GM23248 (cell line): ENCODE results near the gene UQCRHL. TPM values are rescaled to one million over a fixed set of nuclear protein-coding genes. Genes with fewer than 3 reads are reported as not detected.
A peak's percentile ranks its signal among the peaks of the same experiment; 100 is the strongest.

ENCODE experiments used
- DNase-seq: peaks from one replicate; pipeline ENCODE4 v3.0.0-alpha.2; 2015
- H2AFZ ChIP-seq: fragments of 200-600 bp; sonication (generic); 2 replicates; pipeline ENCODE4 v1.6.1; 2016; ENCODE audit warnings: antibody characterized with exemption
- H3F3A ChIP-seq: fragments of 200-600 bp; sonication (generic); 2 replicates; pipeline ENCODE4 v1.6.1; 2016; ENCODE audit warnings: mild to moderate bottlenecking, antibody characterized with exemption, mixed run types; ENCODE audit not compliant: insufficient read depth
- H3K27ac ChIP-seq: fragments of 200-600 bp; sonication (generic); 2 replicates; pipeline ENCODE4 v1.5.1; 2016; ENCODE audit warnings: mild to moderate bottlenecking
- H3K27me3 ChIP-seq: fragments of 200-600 bp; sonication (generic); replicated peaks from 2 replicates; pipeline ENCODE4 v1.6.1; 2016; ENCODE audit warnings: mild to moderate bottlenecking; ENCODE audit not compliant: insufficient read depth
- H3K36me3 ChIP-seq: fragments of 200-600 bp; sonication (generic); 2 replicates; pipeline ENCODE4 v1.6.1; 2016; ENCODE audit warnings: low read depth, mild to moderate bottlenecking
- H3K4me1 ChIP-seq: fragments of 200-600 bp; sonication (generic); 2 replicates; pipeline ENCODE4 v1.6.1; 2016; ENCODE audit warnings: mild to moderate bottlenecking; ENCODE audit not compliant: insufficient read depth
- H3K4me2 ChIP-seq: fragments of 200-600 bp; sonication (generic); one replicate; pipeline ENCODE4 v1.6.1; 2016; ENCODE audit warnings: mild to moderate bottlenecking; ENCODE audit not compliant: unreplicated experiment
- H3K4me3 ChIP-seq: fragments of 200-600 bp; sonication (generic); 2 replicates; pipeline ENCODE4 v1.5.1; 2016; ENCODE audit warnings: mild to moderate bottlenecking
- H3K79me2 ChIP-seq: fragments of 200-600 bp; sonication (generic); 2 replicates; pipeline ENCODE4 v1.6.1; 2016; ENCODE audit warnings: mild to moderate bottlenecking; ENCODE audit not compliant: insufficient read depth
- H3K9ac ChIP-seq: fragments of 200-600 bp; sonication (generic); 2 replicates; pipeline ENCODE4 v1.6.1; 2016; ENCODE audit warnings: mild to moderate bottlenecking
- H3K9me2 ChIP-seq: fragments of 200-600 bp; sonication (generic); 2 replicates; pipeline ENCODE4 v1.6.1; 2016; ENCODE audit warnings: mixed run types, mild to moderate bottlenecking, moderate library complexity; ENCODE audit not compliant: insufficient read depth
- H3K9me3 ChIP-seq: fragments of 200-600 bp; sonication (generic); one replicate; pipeline ENCODE4 v1.6.1; 2017; ENCODE audit warnings: low read depth
- H4K20me1 ChIP-seq: fragments of 200-600 bp; sonication (generic); 2 replicates; pipeline ENCODE4 v1.6.0; 2016; ENCODE audit not compliant: insufficient read depth
- EZH2 ChIP-seq: fragments of 200-600 bp; sonication (generic); IDR thresholded peaks from 2 replicates; pipeline ENCODE4 v1.6.1; 2018; ENCODE audit warnings: antibody characterized with exemption, mild to moderate bottlenecking; ENCODE audit not compliant: insufficient read depth, poor library complexity, severe bottlenecking
- EZH2phosphoT487 ChIP-seq: fragments of 200-600 bp; sonication (generic); IDR thresholded peaks from 2 replicates; pipeline ENCODE4 v1.6.1; 2018; ENCODE audit warnings: antibody characterized with exemption, moderate library complexity, mild to moderate bottlenecking, low read depth; ENCODE audit not compliant: insufficient read depth
- WGBS, 2 experiments: methylation state at CpG; one replicate each; pipeline ENCODE4 v1.1.6; 2015 to 2017; ENCODE audit warnings: low lambda C conversion rate in 2 of 2, low coverage in 1 of 2; ENCODE audit errors: missing lambda C conversion rate in 2 of 2; 5-methylcytosine and 5-hydroxymethylcytosine counted together
- in situ Hi-C: fragments of 300-500 bp; cut with MboI; formaldehyde crosslinking; loops from 2 replicates; pipeline ENCODE4 v1.15.0; 2020
- polyA plus RNA-seq: library from polyadenylated mRNA; unstranded; fragments of >200 nt; fragmentation: Nextera tagmentation; extraction: Ambion mirVana; gene quantifications from 2 replicates; pipeline ENCODE4 v1.2.1, GENCODE V29; 2016
- total RNA-seq: library from RNA; depleted of rRNA; stranded (reverse); fragments of >200 nt; shearing (Covaris generic); gene quantifications from 2 replicates; pipeline ENCODE4 v1.2.3, GENCODE V29; 2014

Gene UQCRHL
- total and polyA plus RNA-seq, 2 experiments from 2014 or later, result 0.32 to 0.60 TPM

- no peaks in the 10 kb centered on the region for H3K9me3 ChIP-seq
- H3K79me2 ChIP-seq, result no peaks in the 10 kb centered on the region
- H3F3A ChIP-seq, result peaks cover 32% of the 10 kb centered on the region
- no peak overlapping the region for H3K27ac ChIP-seq
- no peak overlapping the region for H3K9ac ChIP-seq
- no peaks in the 10 kb centered on the region for H4K20me1 ChIP-seq
- H3K27me3 ChIP-seq, result no peaks in the 10 kb centered on the region
- TF ChIP-seq EZH2phosphoT487 (no peak), EZH2 (no peak)
- peak; percentile 55 for DNase-seq
- peaks cover 54% of the 10 kb centered on the region for H3K4me1 ChIP-seq
- 85 to 87% methylated on average over 17 of the region's 17 CpGs for WGBS, 2 experiments
- no peaks in the 10 kb centered on the region for H3K9me2 ChIP-seq
- H3K4me3 ChIP-seq, result no peak overlapping the region
- no peak overlapping the region for H3K4me2 ChIP-seq
- no peak overlapping the region for H2AFZ ChIP-seq
- in situ Hi-C loops, result no loop called here
- H3K36me3 ChIP-seq, result no peaks in the 10 kb centered on the region
Measured at GRCh38 chr1:15802234-15802965, 5.0 kb downstream of the UQCRHL start.

- H3K4me3 ChIP-seq, result peak overlapping the region; percentile 22; the same call in 1 of the 2 replicates
- no peaks in the 10 kb centered on the region for H3K36me3 ChIP-seq
- no peaks in the 10 kb centered on the region for H3K9me2 ChIP-seq
- 16 to 20% methylated on average over 22 of the region's 22 CpGs for WGBS, 2 experiments
- H3K9me3 ChIP-seq, result no peaks in the 10 kb centered on the region
- TF ChIP-seq EZH2 (no peak), EZH2phosphoT487 (no peak)
- peak overlapping the region; percentile 67 for H3K9ac ChIP-seq
- no peaks in the 10 kb centered on the region for H3K27me3 ChIP-seq
- H3F3A ChIP-seq, result peaks cover 48% of the 10 kb centered on the region
- in situ Hi-C loops, result no loop called here
- H3K27ac ChIP-seq, result peak overlapping the region; percentile 91
- H3K79me2 ChIP-seq, result no peaks in the 10 kb centered on the region
- peak; percentile 72 for DNase-seq
- H4K20me1 ChIP-seq, result no peaks in the 10 kb centered on the region
- peak overlapping the region; percentile 62 for H3K4me2 ChIP-seq
- H2AFZ ChIP-seq, result no peak overlapping the region
- peaks cover 75% of the 10 kb centered on the region for H3K4me1 ChIP-seq
Measured at GRCh38 chr1:15799928-15800835, 7.3 kb downstream of the UQCRHL start.

GRCh38 chr1:15799004-15799867 is 8.2 kb downstream of the UQCRHL start:
- in situ Hi-C loops, result no loop called here
- H3K36me3 ChIP-seq, result no peaks in the 10 kb centered on the region
- TF ChIP-seq EZH2phosphoT487, result no peak
- peak overlapping the region; percentile 63 for H3K4me2 ChIP-seq
- no peak overlapping the region for H2AFZ ChIP-seq
- no peaks in the 10 kb centered on the region for H3K9me3 ChIP-seq
- H3K4me3 ChIP-seq, result peak overlapping the region; percentile 20; the same call in 1 of the 2 replicates
- H3K4me1 ChIP-seq, result peaks cover 84% of the 10 kb centered on the region
- no peaks in the 10 kb centered on the region for H3K9me2 ChIP-seq
- peak overlapping the region; percentile 91 for H3K27ac ChIP-seq
- H3F3A ChIP-seq, result peaks cover 57% of the 10 kb centered on the region
- no peaks in the 10 kb centered on the region for H4K20me1 ChIP-seq
- peak overlapping the region; percentile 67 for H3K9ac ChIP-seq
- no peaks in the 10 kb centered on the region for H3K27me3 ChIP-seq
- WGBS, 2 experiments, result 3 to 7% methylated on average over 9 of the region's 9 CpGs
- peak; percentile 98 for DNase-seq
- H3K79me2 ChIP-seq, result no peaks in the 10 kb centered on the region
